ENCODE measurements around the gene HP1BP3.

DNA sequence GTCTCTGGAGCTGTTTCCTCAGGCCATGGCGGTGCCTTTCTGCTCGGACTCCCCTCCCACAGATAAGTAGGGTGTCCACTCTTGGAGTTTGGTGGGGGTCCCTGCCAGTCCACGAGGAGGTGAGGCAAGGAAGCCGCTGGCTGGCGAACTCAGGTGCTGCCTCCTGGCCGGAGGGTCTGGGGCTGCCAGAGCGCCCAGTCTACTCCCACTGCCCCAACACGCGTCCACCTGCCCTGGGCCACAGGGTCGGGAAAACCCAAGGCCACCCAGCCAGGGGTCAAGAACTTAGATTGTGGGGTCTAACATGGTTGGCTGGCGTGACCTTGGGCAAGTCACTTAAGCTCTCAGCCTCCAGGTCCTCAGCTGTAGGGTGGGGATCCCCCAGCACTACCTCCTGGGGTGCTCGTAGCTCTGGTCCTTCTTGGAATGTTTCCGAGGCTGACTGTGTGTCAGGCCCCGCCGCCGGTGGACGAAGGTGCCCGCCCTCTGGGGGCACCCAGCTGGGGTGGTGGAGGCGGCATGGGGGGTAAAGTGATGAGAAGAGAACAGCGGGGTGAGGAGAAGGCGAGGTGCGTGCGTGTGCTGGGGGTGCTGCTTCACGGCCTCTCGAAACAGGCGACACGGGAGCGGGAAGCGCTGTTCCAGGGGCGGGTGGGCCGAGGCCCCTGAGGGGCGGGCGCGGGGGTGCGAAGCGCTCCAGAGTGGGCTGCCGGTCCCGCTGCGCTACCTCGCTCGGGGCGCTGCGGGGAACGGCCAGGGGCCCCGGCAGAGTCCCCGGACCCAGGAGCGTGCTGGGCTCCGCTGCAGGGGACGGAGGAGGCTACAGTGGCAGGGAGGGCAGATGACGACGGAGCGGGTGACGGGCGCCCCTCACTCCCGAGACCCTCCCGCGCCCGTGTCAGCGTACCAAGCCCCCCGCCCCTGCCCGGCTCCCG lies 55.8 kb downstream of the HP1BP3 start:
- TF ChIP-seq EZH2 (IDR thresholded peaks at IDR 0.05): no peak
- TF ChIP-seq, protein P1, sequence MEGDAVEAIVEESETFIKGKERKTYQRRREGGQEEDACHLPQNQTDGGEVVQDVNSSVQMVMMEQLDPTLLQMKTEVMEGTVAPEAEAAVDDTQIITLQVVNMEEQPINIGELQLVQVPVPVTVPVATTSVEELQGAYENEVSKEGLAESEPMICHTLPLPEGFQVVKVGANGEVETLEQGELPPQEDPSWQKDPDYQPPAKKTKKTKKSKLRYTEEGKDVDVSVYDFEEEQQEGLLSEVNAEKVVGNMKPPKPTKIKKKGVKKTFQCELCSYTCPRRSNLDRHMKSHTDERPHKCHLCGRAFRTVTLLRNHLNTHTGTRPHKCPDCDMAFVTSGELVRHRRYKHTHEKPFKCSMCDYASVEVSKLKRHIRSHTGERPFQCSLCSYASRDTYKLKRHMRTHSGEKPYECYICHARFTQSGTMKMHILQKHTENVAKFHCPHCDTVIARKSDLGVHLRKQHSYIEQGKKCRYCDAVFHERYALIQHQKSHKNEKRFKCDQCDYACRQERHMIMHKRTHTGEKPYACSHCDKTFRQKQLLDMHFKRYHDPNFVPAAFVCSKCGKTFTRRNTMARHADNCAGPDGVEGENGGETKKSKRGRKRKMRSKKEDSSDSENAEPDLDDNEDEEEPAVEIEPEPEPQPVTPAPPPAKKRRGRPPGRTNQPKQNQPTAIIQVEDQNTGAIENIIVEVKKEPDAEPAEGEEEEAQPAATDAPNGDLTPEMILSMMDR (IDR thresholded peaks at IDR 0.05): no peak
